H9 (cell line): ENCODE measurements around the gene TMEM250. TPM values are rescaled to one million over a fixed set of nuclear protein-coding genes. Genes with fewer than 3 reads are reported as not detected.

Experiments
- DNase-seq: peaks from one replicate; pipeline ENCODE4 v3.0.0-alpha.2; 2017
- H2AFZ ChIP-seq: one replicate; pipeline ENCODE4 v1.6.1; 2013; ENCODE audit warnings: mild to moderate bottlenecking, low read length, control low read depth, moderate library complexity
- H2AK5ac ChIP-seq: 2 replicates; pipeline ENCODE4 v1.6.1; 2013; ENCODE audit warnings: low read length, control low read depth, mixed read lengths; ENCODE audit not compliant: insufficient read length
- H2BK120ac ChIP-seq: one replicate; pipeline ENCODE4 v1.6.1; 2013; ENCODE audit warnings: low read depth, mild to moderate bottlenecking, low read length, control low read depth, inconsistent platforms; ENCODE audit not compliant: poor library complexity, severe bottlenecking
- H2BK12ac ChIP-seq: 2 replicates; pipeline ENCODE4 v1.6.1; 2013; ENCODE audit warnings: low read length, control low read depth, mixed read lengths, low read depth; ENCODE audit not compliant: insufficient read length
- H2BK15ac ChIP-seq: 2 replicates; pipeline ENCODE4 v1.6.1; 2013; ENCODE audit warnings: low read depth, low read length, control low read depth
- H2BK20ac ChIP-seq: one replicate; pipeline ENCODE4 v1.6.1; 2013; ENCODE audit warnings: low read depth, mild to moderate bottlenecking, low read length, control low read depth, inconsistent platforms; ENCODE audit not compliant: poor library complexity, severe bottlenecking
- H2BK5ac ChIP-seq: 2 replicates; pipeline ENCODE4 v1.6.1; 2013; ENCODE audit warnings: low read length, control low read depth, mixed read lengths; ENCODE audit not compliant: insufficient read length
- H3K14ac ChIP-seq: 2 replicates; pipeline ENCODE4 v1.6.1; 2013; ENCODE audit warnings: low read length, control low read depth; ENCODE audit not compliant: insufficient read depth
- H3K18ac ChIP-seq: 2 replicates; pipeline ENCODE4 v1.6.1; 2013; ENCODE audit warnings: low read depth, mild to moderate bottlenecking, mixed read lengths, low read length, control low read depth; ENCODE audit not compliant: insufficient read length
- H3K23ac ChIP-seq: 2 replicates; pipeline ENCODE4 v1.6.1; 2013; ENCODE audit warnings: low read length, control low read depth, mixed read lengths, low read depth; ENCODE audit not compliant: insufficient read length
- H3K23me2 ChIP-seq: 2 replicates; pipeline ENCODE4 v1.6.1; 2013; ENCODE audit warnings: low read depth, mild to moderate bottlenecking, mixed read lengths, low read length, control low read depth; ENCODE audit not compliant: insufficient read length, poor library complexity, severe bottlenecking
- H3K27ac ChIP-seq: 2 replicates; pipeline ENCODE4 v1.5.1; 2013; ENCODE audit warnings: low read length, control low read depth, mixed read lengths, low read depth; ENCODE audit not compliant: insufficient read length
- H3K27me3 ChIP-seq: 2 replicates; pipeline ENCODE4 v1.6.1; 2013; ENCODE audit warnings: low read length, control low read depth, inconsistent platforms; ENCODE audit not compliant: insufficient read depth
- H3K4ac ChIP-seq: 2 replicates; pipeline ENCODE4 v1.6.1; 2013; ENCODE audit warnings: low read depth, mild to moderate bottlenecking, control low read depth, inconsistent platforms, low read length, moderate library complexity
- H3K4me1 ChIP-seq: 2 replicates; pipeline ENCODE4 v1.6.1; 2013; ENCODE audit warnings: low read length, control low read depth, inconsistent platforms; ENCODE audit not compliant: insufficient read depth
- H3K4me2 ChIP-seq: 2 replicates; pipeline ENCODE4 v1.6.1; 2013; ENCODE audit warnings: low read length, control low read depth, mixed read lengths; ENCODE audit not compliant: insufficient read length, insufficient read depth
- H3K56ac ChIP-seq: 2 replicates; pipeline ENCODE4 v1.6.1; 2013; ENCODE audit warnings: low read depth, mild to moderate bottlenecking, mixed read lengths, low read length, control low read depth; ENCODE audit not compliant: insufficient read length
- H3K79me1 ChIP-seq: 2 replicates; pipeline ENCODE4 v1.6.1; 2013; ENCODE audit warnings: low read depth, mild to moderate bottlenecking, moderate library complexity, low read length, control low read depth, inconsistent platforms; ENCODE audit not compliant: insufficient read depth, poor library complexity, severe bottlenecking
- H3K79me2 ChIP-seq: 2 replicates; pipeline ENCODE4 v1.6.1; 2013; ENCODE audit warnings: low read length, control low read depth, inconsistent platforms; ENCODE audit not compliant: insufficient read depth
- H3K9ac ChIP-seq: 2 replicates; pipeline ENCODE4 v1.6.1; 2013; ENCODE audit warnings: low read length, control low read depth, mixed read lengths; ENCODE audit not compliant: insufficient read length; ENCODE audit errors: extremely low read depth
- H3K9me3 ChIP-seq: one replicate; pipeline ENCODE4 v1.6.1; 2013; ENCODE audit warnings: low read depth, low read length, inconsistent platforms; ENCODE audit not compliant: control insufficient read depth
- H3T11ph ChIP-seq: one replicate; pipeline ENCODE4 v1.6.1; 2013; ENCODE audit warnings: mild to moderate bottlenecking, low read length, control low read depth, inconsistent platforms
- H4K20me1 ChIP-seq: one replicate; pipeline ENCODE4 v1.6.1; 2013; ENCODE audit not compliant: control insufficient read depth, insufficient read length, insufficient read depth
- H4K5ac ChIP-seq: 2 replicates; pipeline ENCODE4 v1.6.1; 2013; ENCODE audit warnings: low read depth, mild to moderate bottlenecking, mixed read lengths, low read length, control low read depth; ENCODE audit not compliant: insufficient read length
- H4K8ac ChIP-seq: replicated peaks from 2 replicates; pipeline ENCODE4 v1.6.1; 2013; ENCODE audit warnings: low read length, control low read depth, mixed read lengths, low read depth; ENCODE audit not compliant: insufficient read length
- H4K91ac ChIP-seq: 2 replicates; pipeline ENCODE4 v1.6.1; 2013; ENCODE audit warnings: low read depth, mild to moderate bottlenecking, moderate library complexity, mixed read lengths, low read length, control low read depth; ENCODE audit not compliant: insufficient read length
- H3K27ac Mint-ChIP-seq, 3 experiments: 2 replicates in 2 of 3; 3 replicates in 1 of 3; pipeline ENCODE4 v1.8.0; 2020 to 2021; ENCODE audit warnings: mixed read lengths in 3 of 3, mild to moderate bottlenecking in 1 of 3, moderate library complexity in 1 of 3
- H3K27me3 Mint-ChIP-seq: 2 replicates; pipeline ENCODE4 v1.8.0; 2021; ENCODE audit warnings: low read depth, mild to moderate bottlenecking, moderate library complexity, mixed read lengths
- H3K36me3 Mint-ChIP-seq, 3 experiments: 2 replicates in 2 of 3; 3 replicates in 1 of 3; pipeline ENCODE4 v1.8.0; 2020 to 2021; ENCODE audit warnings: low read depth in 3 of 3, mixed read lengths in 3 of 3; ENCODE audit not compliant: insufficient read depth in 1 of 3
- H3K4me1 Mint-ChIP-seq, 2 experiments: 2 replicates each; pipeline ENCODE4 v1.8.0; 2020; ENCODE audit warnings: mixed read lengths in 2 of 2
- H3K4me3 Mint-ChIP-seq, 2 experiments: 2 replicates in 1 of 2; 3 replicates in 1 of 2; pipeline ENCODE4 v1.8.0; 2020 to 2021; ENCODE audit warnings: mild to moderate bottlenecking in 2 of 2, mixed read lengths in 2 of 2, moderate library complexity in 1 of 2
- H3K9me3 Mint-ChIP-seq, 2 experiments: 2 replicates in 1 of 2; 3 replicates in 1 of 2; pipeline ENCODE4 v1.8.0; 2020; ENCODE audit warnings: mild to moderate bottlenecking in 2 of 2, mixed read lengths in 2 of 2, moderate library complexity in 1 of 2
- CTCF ChIP-seq: fragments of 200-600 bp; sonication (generic); conservative IDR thresholded peaks from 3 replicates; pipeline ENCODE4 v1.8.0; 2021; ENCODE audit warnings: antibody characterized with exemption, mild to moderate bottlenecking
- WGBS: extraction: QIAGEN DNeasy Blood & Tissue Kit; methylation state at CpG from one replicate; pipeline ENCODE4 v1.1.7; 2013; ENCODE audit warnings: missing lambda C conversion rate, low lambda C conversion rate, mixed read lengths; ENCODE audit not compliant: insufficient read length; ENCODE audit errors: extremely low coverage; 5-methylcytosine and 5-hydroxymethylcytosine counted together
- total RNA-seq: library from RNA; stranded (reverse); gene quantifications from 2 replicates; pipeline ENCODE4 v1.2.1, GENCODE V29; 2021

TMEM250 gene
- total RNA-seq, 1 experiment from 2014 or later = 48.1 TPM

- no CpG with 5 or more reads among the region's 4 CpGs for WGBS
- Histone ChIP-seq H3K23me2 (no peaks in the 10 kb centered on the region), H3K4ac (no peak overlapping the region), H3K18ac (no peak overlapping the region), H2BK5ac (no peak overlapping the region), H3K56ac (no peak overlapping the region), H3K23ac (no peak overlapping the region), H2AFZ (no peak overlapping the region), H2AK5ac (no peak overlapping the region), H2BK120ac (no peak overlapping the region), H2BK20ac (no peak overlapping the region), H3T11ph (no peak overlapping the region), H3K79me1 (no peaks in the 10 kb centered on the region), H3K27ac (no peak overlapping the region), H4K5ac (no peak overlapping the region), H3K9me3 (no peaks in the 10 kb centered on the region), H3K4me1 (no peaks in the 10 kb centered on the region; the same call in 1 of the 2 replicates), H4K20me1 (no peaks in the 10 kb centered on the region), H2BK15ac (no peak overlapping the region), H3K4me2 (no peak overlapping the region), H3K14ac (no peak overlapping the region), H4K91ac (no peak overlapping the region), H3K79me2 (no peaks in the 10 kb centered on the region), H4K8ac (no peak overlapping the region), H3K27me3 (no peaks in the 10 kb centered on the region), H3K9ac (no peak overlapping the region), H2BK12ac (no peak overlapping the region)
- no peak for TF ChIP-seq CTCF
- Mint-ChIP-seq H3K4me3 (no peak overlapping the region), H3K27me3 (peaks cover 16% of the 10 kb centered on the region), H3K4me1 (peaks cover 7 to 14% of the 10 kb centered on the region in 2 experiments), H3K9me3 (peaks cover 0 to 3% of the 10 kb centered on the region in 2 experiments; a peak in 2 of 5 replicates), H3K27ac (peak overlapping the region in 1 of 3 experiments; percentile 44; a peak in 3 of 7 replicates), H3K36me3 (no peaks in the 10 kb centered on the region; a peak in 1 of 7 replicates)
- DNase-seq = no peak
Measured at GRCh38 chr9:136152543-136152866, 33.8 kb upstream of the TMEM250 start.
